HEK293 (cell line): ENCODE data around the gene GRM5.

ENCODE experiments used
- CTCF ChIA-PET: fragments of 350-600 bp; formaldehyde crosslinking; extraction: SDS; loops from one replicate; lab custom pipeline; 2021; ENCODE audit warnings: antibody characterized with exemption; lab: Yijun Ruan, JAX
- POLR2A ChIA-PET: fragments of 300-600 bp; formaldehyde crosslinking; extraction: SDS; loops from one replicate; lab custom pipeline; 2020; ENCODE audit warnings: antibody characterized with exemption, inconsistent platforms; lab: Yijun Ruan, JAX
- H3K27ac ChIP-seq: fragments of 200-500 bp; sonication (Bioruptor generic); 2 replicates; pipeline ENCODE4 v1.5.1; 2014; ENCODE audit warnings: low read depth, low read length, control low read depth, inconsistent platforms; ENCODE audit errors: extremely low read depth
- H3K36me3 ChIP-seq, 2 experiments: fragments of 200-500 bp in 1 of 2; sonication (Bioruptor generic) in 1 of 2; 1 replicate in 1 of 2; 2 replicates in 1 of 2; pipeline ENCODE4 v1.5.1; 2014 to 2017; ENCODE audit warnings: inconsistent platforms in 2 of 2, low read length in 2 of 2; ENCODE audit not compliant: control insufficient read depth in 2 of 2, insufficient read depth in 1 of 2
- H3K4me1 ChIP-seq: fragments of 200-500 bp; sonication (Bioruptor generic); 2 replicates; pipeline ENCODE4 v1.5.1; 2014; ENCODE audit warnings: mild to moderate bottlenecking, low read length, inconsistent platforms; ENCODE audit not compliant: control insufficient read depth, insufficient read depth
- H3K4me3 ChIP-seq: 2 replicates; pipeline ENCODE4 v1.5.1; 2011; ENCODE audit warnings: low read depth, mild to moderate bottlenecking, control low read depth, low read length, moderate library complexity
- H3K9me3 ChIP-seq: fragments of 200-500 bp; sonication (Bioruptor generic); 2 replicates; pipeline ENCODE4 v1.5.1; 2014; ENCODE audit warnings: low read depth, low read length, inconsistent platforms; ENCODE audit not compliant: control insufficient read depth, insufficient read depth
- GFI1B ChIP-seq: fragments of 450-650 bp; formaldehyde crosslinking; IDR thresholded peaks from 2 replicates; pipeline ENCODE4 v1.5.1; 2016; ENCODE audit warnings: missing biosample characterization, missing genetic modification characterization
- KLF7 ChIP-seq: fragments of 450-650 bp; formaldehyde crosslinking; IDR thresholded peaks from 2 replicates; pipeline ENCODE4 v1.5.1; 2016; ENCODE audit warnings: missing biosample characterization, missing genetic modification characterization, borderline replicate concordance
- MEIS1 ChIP-seq: sonication (generic); formaldehyde crosslinking; IDR thresholded peaks from 2 replicates; pipeline ENCODE4 v1.8.1; 2022; ENCODE audit warnings: missing genetic modification reagents, mild to moderate bottlenecking, borderline replicate concordance
- PRDM1 ChIP-seq: fragments of 450-650 bp; formaldehyde crosslinking; IDR thresholded peaks from 2 replicates; pipeline ENCODE4; 2016; ENCODE audit warnings: missing biosample characterization, missing genetic modification characterization
- RBAK ChIP-seq: fragments of 450-650 bp; formaldehyde crosslinking; IDR thresholded peaks from 2 replicates; pipeline ENCODE4 v1.5.1; 2016; ENCODE audit warnings: missing biosample characterization, missing genetic modification characterization
- SCRT1 ChIP-seq: fragments of 450-650 bp; formaldehyde crosslinking; IDR thresholded peaks from 2 replicates; pipeline ENCODE4 v1.5.1; 2016; ENCODE audit warnings: missing biosample characterization, missing genetic modification characterization, borderline replicate concordance
- ZBTB7A ChIP-seq: fragments of 450-650 bp; formaldehyde crosslinking; IDR thresholded peaks from 2 replicates; pipeline ENCODE4 v1.5.1; 2016; ENCODE audit warnings: low read depth, missing biosample characterization, missing genetic modification characterization
- ZNF133 ChIP-seq: fragments of 450-650 bp; formaldehyde crosslinking; IDR thresholded peaks from 2 replicates; pipeline ENCODE4 v1.5.1; 2016; ENCODE audit warnings: missing biosample characterization, missing genetic modification characterization
- ZNF138 ChIP-seq: fragments of 450-650 bp; formaldehyde crosslinking; IDR thresholded peaks from 2 replicates; pipeline ENCODE4 v1.5.1; 2016; ENCODE audit warnings: missing biosample characterization, missing genetic modification characterization, borderline replicate concordance
- ZNF174 ChIP-seq: fragments of 450-650 bp; formaldehyde crosslinking; IDR thresholded peaks from 2 replicates; pipeline ENCODE4 v1.5.0; 2017; ENCODE audit warnings: missing biosample characterization, mild to moderate bottlenecking, missing genetic modification characterization
- ZNF221 ChIP-seq: fragments of 450-650 bp; formaldehyde crosslinking; IDR thresholded peaks from 2 replicates; pipeline ENCODE4 v1.5.1; 2017; ENCODE audit warnings: missing biosample characterization, missing genetic modification characterization, borderline replicate concordance
- ZNF23 ChIP-seq: fragments of 450-650 bp; formaldehyde crosslinking; IDR thresholded peaks from 2 replicates; pipeline ENCODE4 v1.5.1; 2016; ENCODE audit warnings: missing biosample characterization, missing genetic modification characterization, borderline replicate concordance
- ZNF366 ChIP-seq: fragments of 450-650 bp; formaldehyde crosslinking; conservative IDR thresholded peaks from 2 replicates; pipeline ENCODE4 v1.5.1; 2016; ENCODE audit warnings: missing biosample characterization, missing genetic modification characterization
- ZNF48 ChIP-seq: fragments of 450-650 bp; formaldehyde crosslinking; IDR thresholded peaks from 2 replicates; pipeline ENCODE4 v1.5.1; 2016; ENCODE audit warnings: missing biosample characterization, missing genetic modification characterization
- ZNF510 ChIP-seq: fragments of 450-650 bp; formaldehyde crosslinking; IDR thresholded peaks from 2 replicates; pipeline ENCODE4 v1.5.1; 2018; ENCODE audit warnings: mild to moderate bottlenecking, missing genetic modification characterization, missing biosample characterization; ENCODE audit not compliant: insufficient replicate concordance
- ZNF544 ChIP-seq: fragments of 450-650 bp; formaldehyde crosslinking; IDR thresholded peaks from 2 replicates; pipeline ENCODE4 v1.5.0; 2017; ENCODE audit warnings: missing biosample characterization, missing genetic modification characterization
- ZNF621 ChIP-seq: fragments of 450-650 bp; formaldehyde crosslinking; IDR thresholded peaks from 2 replicates; pipeline ENCODE4 v1.5.1; 2017; ENCODE audit warnings: missing biosample characterization, missing genetic modification characterization
- ZNF624 ChIP-seq: fragments of 450-650 bp; formaldehyde crosslinking; IDR thresholded peaks from 2 replicates; pipeline ENCODE4 v1.5.1; 2017; ENCODE audit warnings: missing biosample characterization, missing genetic modification characterization
- ZNF76 ChIP-seq: fragments of 450-650 bp; formaldehyde crosslinking; IDR thresholded peaks from 2 replicates; pipeline ENCODE4; 2016; ENCODE audit warnings: low read depth, missing biosample characterization, missing genetic modification characterization, borderline replicate concordance
- ZNF776 ChIP-seq: fragments of 450-650 bp; formaldehyde crosslinking; IDR thresholded peaks from 2 replicates; pipeline ENCODE4 v1.5.0; 2017; ENCODE audit warnings: missing biosample characterization, missing genetic modification characterization, borderline replicate concordance
- ZSCAN23 ChIP-seq: fragments of 450-650 bp; formaldehyde crosslinking; IDR thresholded peaks from 2 replicates; pipeline ENCODE4 v1.5.1; 2016; ENCODE audit warnings: missing biosample characterization, missing genetic modification characterization
- TF ChIP-seq, protein P1 (sequence below): fragments of 450-650 bp; formaldehyde crosslinking; conservative IDR thresholded peaks from 2 replicates; pipeline ENCODE4 v1.5.1; 2016; ENCODE audit warnings: low read depth, missing biosample characterization, missing genetic modification characterization
- TF ChIP-seq, protein P2 (sequence below): fragments of 450-650 bp; formaldehyde crosslinking; IDR thresholded peaks from 2 replicates; pipeline ENCODE4 v1.5.1; 2016; ENCODE audit warnings: missing biosample characterization, missing genetic modification characterization
- TF ChIP-seq, protein P3 (sequence below): sonication (generic); formaldehyde crosslinking; IDR thresholded peaks from 2 replicates; pipeline ENCODE4 v1.8.1; 2022; ENCODE audit warnings: mild to moderate bottlenecking, moderate library complexity, missing genetic modification reagents
- TF ChIP-seq, protein P4 (sequence below): fragments of 450-650 bp; IDR thresholded peaks from 2 replicates; pipeline ENCODE4 v1.5.1; 2018; ENCODE audit warnings: missing biosample characterization, mild to moderate bottlenecking, missing genetic modification characterization
- TF ChIP-seq, protein P5 (sequence below): fragments of 450-650 bp; formaldehyde crosslinking; IDR thresholded peaks from 2 replicates; pipeline ENCODE4 v1.5.1; 2017; ENCODE audit warnings: missing biosample characterization, missing genetic modification characterization
- TF ChIP-seq, protein P6 (sequence below): fragments of 450-650 bp; formaldehyde crosslinking; IDR thresholded peaks from 2 replicates; pipeline ENCODE4 v1.5.1; 2016; ENCODE audit warnings: missing biosample characterization, missing genetic modification characterization

GRM5 gene

DNA sequence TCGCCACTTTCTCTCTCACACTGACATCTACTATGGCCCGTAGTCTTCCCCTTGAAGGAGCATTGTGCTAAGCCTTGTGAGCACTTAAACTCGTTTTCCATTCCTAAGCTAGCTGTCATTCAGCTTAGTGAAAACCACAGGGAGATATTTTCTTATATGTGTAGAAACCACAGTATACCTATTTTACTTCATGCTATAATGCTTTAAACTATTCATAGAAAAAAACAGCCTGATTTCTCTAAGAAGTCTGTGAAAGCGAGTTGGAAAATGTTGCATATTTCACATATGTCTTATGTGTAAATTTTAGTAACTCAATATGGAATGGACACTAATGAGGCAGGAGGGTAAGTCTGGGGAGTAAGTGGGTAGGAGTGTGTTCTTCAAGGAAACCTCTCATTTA is 534.0 kb downstream of the GRM5 start:
- ChIA-PET POLR2A (no interaction called here), CTCF (no interaction called here)
- no peak overlapping the region for H3K4me3 ChIP-seq
- H3K9me3 ChIP-seq, result no peaks in the 10 kb centered on the region
- H3K36me3 ChIP-seq, result no peaks in the 10 kb centered on the region
- H3K27ac ChIP-seq, result no peak overlapping the region
- TF ChIP-seq RBAK (tag by site-specific recombination) (no peak), ZNF776 (tag by site-specific recombination) (no peak), ZNF544 (tag by site-specific recombination) (no peak), ZNF510 (tag by site-specific recombination) (no peak), MEIS1 (no peak), ZNF23 (tag by site-specific recombination) (no peak), ZNF621 (no peak), ZNF221 (tag by site-specific recombination) (no peak), ZNF48 (no peak), ZSCAN23 (tag by site-specific recombination) (no peak), PRDM1 (no peak), ZBTB7A (no peak), ZNF624 (no peak), SCRT1 (tag by site-specific recombination) (no peak), KLF7 (no peak), ZNF174 (tag by site-specific recombination) (no peak), GFI1B (tag by site-specific recombination) (no peak)
- TF ChIP-seq, protein P1, sequence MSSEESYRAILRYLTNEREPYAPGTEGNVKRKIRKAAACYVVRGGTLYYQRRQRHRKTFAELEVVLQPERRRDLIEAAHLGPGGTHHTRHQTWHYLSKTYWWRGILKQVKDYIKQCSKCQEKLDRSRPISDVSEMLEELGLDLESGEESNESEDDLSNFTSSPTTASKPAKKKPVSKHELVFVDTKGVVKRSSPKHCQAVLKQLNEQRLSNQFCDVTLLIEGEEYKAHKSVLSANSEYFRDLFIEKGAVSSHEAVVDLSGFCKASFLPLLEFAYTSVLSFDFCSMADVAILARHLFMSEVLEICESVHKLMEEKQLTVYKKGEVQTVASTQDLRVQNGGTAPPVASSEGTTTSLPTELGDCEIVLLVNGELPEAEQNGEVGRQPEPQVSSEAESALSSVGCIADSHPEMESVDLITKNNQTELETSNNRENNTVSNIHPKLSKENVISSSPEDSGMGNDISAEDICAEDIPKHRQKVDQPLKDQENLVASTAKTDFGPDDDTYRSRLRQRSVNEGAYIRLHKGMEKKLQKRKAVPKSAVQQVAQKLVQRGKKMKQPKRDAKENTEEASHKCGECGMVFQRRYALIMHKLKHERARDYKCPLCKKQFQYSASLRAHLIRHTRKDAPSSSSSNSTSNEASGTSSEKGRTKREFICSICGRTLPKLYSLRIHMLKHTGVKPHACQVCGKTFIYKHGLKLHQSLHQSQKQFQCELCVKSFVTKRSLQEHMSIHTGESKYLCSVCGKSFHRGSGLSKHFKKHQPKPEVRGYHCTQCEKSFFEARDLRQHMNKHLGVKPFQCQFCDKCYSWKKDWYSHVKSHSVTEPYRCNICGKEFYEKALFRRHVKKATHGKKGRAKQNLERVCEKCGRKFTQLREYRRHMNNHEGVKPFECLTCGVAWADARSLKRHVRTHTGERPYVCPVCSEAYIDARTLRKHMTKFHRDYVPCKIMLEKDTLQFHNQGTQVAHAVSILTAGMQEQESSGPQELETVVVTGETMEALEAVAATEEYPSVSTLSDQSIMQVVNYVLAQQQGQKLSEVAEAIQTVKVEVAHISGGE (tag by site-specific recombination), result no peak
- TF ChIP-seq, protein P2, sequence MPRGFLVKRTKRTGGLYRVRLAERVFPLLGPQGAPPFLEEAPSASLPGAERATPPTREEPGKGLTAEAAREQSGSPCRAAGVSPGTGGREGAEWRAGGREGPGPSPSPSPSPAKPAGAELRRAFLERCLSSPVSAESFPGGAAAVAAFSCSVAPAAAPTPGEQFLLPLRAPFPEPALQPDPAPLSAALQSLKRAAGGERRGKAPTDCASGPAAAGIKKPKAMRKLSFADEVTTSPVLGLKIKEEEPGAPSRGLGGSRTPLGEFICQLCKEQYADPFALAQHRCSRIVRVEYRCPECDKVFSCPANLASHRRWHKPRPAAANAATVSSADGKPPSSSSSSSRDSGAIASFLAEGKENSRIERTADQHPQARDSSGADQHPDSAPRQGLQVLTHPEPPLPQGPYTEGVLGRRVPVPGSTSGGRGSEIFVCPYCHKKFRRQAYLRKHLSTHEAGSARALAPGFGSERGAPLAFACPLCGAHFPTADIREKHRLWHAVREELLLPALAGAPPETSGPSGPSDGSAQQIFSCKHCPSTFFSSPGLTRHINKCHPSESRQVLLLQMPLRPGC (tag by site-specific recombination), result no peak
- TF ChIP-seq, protein P3, sequence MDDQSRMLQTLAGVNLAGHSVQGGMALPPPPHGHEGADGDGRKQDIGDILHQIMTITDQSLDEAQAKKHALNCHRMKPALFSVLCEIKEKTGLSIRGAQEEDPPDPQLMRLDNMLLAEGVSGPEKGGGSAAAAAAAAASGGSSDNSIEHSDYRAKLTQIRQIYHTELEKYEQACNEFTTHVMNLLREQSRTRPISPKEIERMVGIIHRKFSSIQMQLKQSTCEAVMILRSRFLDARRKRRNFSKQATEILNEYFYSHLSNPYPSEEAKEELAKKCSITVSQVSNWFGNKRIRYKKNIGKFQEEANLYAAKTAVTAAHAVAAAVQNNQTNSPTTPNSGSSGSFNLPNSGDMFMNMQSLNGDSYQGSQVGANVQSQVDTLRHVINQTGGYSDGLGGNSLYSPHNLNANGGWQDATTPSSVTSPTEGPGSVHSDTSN, result no peak
- H3K4me1 ChIP-seq, result no peaks in the 10 kb centered on the region

DNA sequence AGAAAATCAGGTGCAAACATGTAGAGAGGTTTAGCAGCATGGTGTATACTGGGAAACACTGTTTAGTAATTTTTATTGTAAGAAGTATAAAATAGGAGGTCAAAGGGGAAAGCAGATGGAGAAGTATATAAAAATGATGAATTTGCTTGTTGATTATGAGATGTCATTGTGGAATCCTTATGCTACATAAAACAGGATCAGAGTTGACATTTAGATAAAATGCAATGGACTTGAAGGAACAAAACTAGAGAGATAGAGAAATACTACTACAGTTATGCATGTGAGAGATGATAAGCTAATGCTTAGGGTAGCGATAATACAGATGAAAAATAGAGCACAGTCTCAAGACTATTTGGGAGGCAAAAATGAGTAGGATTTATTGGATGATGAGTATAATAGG is 536.4 kb downstream of the GRM5 start:
- no peak overlapping the region for H3K27ac ChIP-seq
- CTCF ChIA-PET, result no interaction called here
- no peaks in the 10 kb centered on the region for H3K9me3 ChIP-seq
- no peak overlapping the region for H3K4me3 ChIP-seq
- no peaks in the 10 kb centered on the region for H3K36me3 ChIP-seq
- POLR2A ChIA-PET, result no interaction called here
- no peaks in the 10 kb centered on the region for H3K4me1 ChIP-seq
- no peak for TF ChIP-seq ZNF133 (tag by site-specific recombination)
- TF ChIP-seq, protein P4, sequence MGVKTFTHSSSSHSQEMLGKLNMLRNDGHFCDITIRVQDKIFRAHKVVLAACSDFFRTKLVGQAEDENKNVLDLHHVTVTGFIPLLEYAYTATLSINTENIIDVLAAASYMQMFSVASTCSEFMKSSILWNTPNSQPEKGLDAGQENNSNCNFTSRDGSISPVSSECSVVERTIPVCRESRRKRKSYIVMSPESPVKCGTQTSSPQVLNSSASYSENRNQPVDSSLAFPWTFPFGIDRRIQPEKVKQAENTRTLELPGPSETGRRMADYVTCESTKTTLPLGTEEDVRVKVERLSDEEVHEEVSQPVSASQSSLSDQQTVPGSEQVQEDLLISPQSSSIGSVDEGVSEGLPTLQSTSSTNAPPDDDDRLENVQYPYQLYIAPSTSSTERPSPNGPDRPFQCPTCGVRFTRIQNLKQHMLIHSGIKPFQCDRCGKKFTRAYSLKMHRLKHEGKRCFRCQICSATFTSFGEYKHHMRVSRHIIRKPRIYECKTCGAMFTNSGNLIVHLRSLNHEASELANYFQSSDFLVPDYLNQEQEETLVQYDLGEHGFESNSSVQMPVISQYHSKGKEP (tag by site-specific recombination), result no peak
- TF ChIP-seq ZNF138 (tag by site-specific recombination), result no peak
- TF ChIP-seq, protein P5, sequence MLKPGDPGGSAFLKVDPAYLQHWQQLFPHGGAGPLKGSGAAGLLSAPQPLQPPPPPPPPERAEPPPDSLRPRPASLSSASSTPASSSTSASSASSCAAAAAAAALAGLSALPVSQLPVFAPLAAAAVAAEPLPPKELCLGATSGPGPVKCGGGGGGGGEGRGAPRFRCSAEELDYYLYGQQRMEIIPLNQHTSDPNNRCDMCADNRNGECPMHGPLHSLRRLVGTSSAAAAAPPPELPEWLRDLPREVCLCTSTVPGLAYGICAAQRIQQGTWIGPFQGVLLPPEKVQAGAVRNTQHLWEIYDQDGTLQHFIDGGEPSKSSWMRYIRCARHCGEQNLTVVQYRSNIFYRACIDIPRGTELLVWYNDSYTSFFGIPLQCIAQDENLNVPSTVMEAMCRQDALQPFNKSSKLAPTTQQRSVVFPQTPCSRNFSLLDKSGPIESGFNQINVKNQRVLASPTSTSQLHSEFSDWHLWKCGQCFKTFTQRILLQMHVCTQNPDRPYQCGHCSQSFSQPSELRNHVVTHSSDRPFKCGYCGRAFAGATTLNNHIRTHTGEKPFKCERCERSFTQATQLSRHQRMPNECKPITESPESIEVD, result no peak
- no peak for TF ChIP-seq ZNF76 (tag by site-specific recombination)
- TF ChIP-seq ZNF366 (tag by site-specific recombination), result no peak
- TF ChIP-seq, protein P6, sequence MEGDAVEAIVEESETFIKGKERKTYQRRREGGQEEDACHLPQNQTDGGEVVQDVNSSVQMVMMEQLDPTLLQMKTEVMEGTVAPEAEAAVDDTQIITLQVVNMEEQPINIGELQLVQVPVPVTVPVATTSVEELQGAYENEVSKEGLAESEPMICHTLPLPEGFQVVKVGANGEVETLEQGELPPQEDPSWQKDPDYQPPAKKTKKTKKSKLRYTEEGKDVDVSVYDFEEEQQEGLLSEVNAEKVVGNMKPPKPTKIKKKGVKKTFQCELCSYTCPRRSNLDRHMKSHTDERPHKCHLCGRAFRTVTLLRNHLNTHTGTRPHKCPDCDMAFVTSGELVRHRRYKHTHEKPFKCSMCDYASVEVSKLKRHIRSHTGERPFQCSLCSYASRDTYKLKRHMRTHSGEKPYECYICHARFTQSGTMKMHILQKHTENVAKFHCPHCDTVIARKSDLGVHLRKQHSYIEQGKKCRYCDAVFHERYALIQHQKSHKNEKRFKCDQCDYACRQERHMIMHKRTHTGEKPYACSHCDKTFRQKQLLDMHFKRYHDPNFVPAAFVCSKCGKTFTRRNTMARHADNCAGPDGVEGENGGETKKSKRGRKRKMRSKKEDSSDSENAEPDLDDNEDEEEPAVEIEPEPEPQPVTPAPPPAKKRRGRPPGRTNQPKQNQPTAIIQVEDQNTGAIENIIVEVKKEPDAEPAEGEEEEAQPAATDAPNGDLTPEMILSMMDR (tag by site-specific recombination), result no peak
